GM12878 (cell line): ENCODE data around the gene DACH1.

Source experiments
- CTCF ChIP-seq, 3 experiments: IDR thresholded peaks in 2 of 3; conservative IDR thresholded peaks in 1 of 3; 2 replicates each; pipeline ENCODE4 v1.5.1; 2011; ENCODE audit warnings: low read depth in 3 of 3, low read length in 3 of 3, mild to moderate bottlenecking in 3 of 3, control low read depth in 2 of 3, moderate library complexity in 2 of 3, inconsistent platforms in 1 of 3, mixed read lengths in 1 of 3; ENCODE audit not compliant: control insufficient read depth in 2 of 3, insufficient read depth in 1 of 3; ENCODE audit errors: extremely low read depth in 1 of 3
- EED ChIP-seq: sonication (generic); IDR thresholded peaks from 2 replicates; pipeline ENCODE4 v1.6.1; 2016; ENCODE audit warnings: antibody characterized with exemption, low read depth
- IKZF2 ChIP-seq, 2 experiments: fragments of 450-650 bp; IDR thresholded peaks; 2 replicates each; pipeline ENCODE4 v1.6.1; 2017; ENCODE audit warnings: mild to moderate bottlenecking in 2 of 2, moderate library complexity in 2 of 2
- JUND ChIP-seq: IDR thresholded peaks from 2 replicates; pipeline ENCODE4 v1.6.1; 2012; ENCODE audit warnings: low read depth, mild to moderate bottlenecking, low read length, improper control_type of control experiment, moderate library complexity
- NFYB ChIP-seq: IDR thresholded peaks from 2 replicates; pipeline ENCODE4 v1.6.1; 2011; ENCODE audit warnings: low read depth, mild to moderate bottlenecking, low read length, improper control_type of control experiment, moderate library complexity; ENCODE audit not compliant: insufficient read depth
- POLR2AphosphoS5 ChIP-seq: IDR thresholded peaks from 2 replicates; pipeline ENCODE4 v1.6.1; 2011; ENCODE audit warnings: mild to moderate bottlenecking, low read length, inconsistent platforms

DNA sequence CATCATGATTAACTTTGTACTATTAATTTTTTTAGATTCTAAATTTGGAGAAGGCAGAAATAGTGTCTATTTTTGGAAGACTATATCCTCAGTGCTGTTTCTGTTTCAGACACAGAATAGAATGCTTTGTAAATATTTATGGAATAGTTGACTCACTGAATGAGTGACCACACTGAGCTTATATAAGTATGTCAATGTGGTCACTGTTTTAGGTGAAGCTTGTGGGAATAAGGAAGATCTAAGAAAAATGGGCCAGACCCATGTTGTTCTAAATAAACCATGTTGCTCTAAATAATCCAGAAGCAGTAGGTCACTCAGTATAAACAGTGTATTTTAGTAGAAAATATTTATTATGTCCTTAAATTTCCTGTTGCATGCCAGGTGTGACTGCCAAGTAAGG, 45.5 kb upstream of the DACH1 start:
- TF ChIP-seq JUND (no peak), NFYB (no peak), EED (no peak), POLR2AphosphoS5 (no peak), CTCF (IDR thresholded peaks at IDR 0.05 in 2 of 3, conservative IDR thresholded peaks at IDR 0.05 in 1 of 3; ENCODE audit: control insufficient read depth in 2 of 3, extremely low read depth in 1 of 3, insufficient read depth in 1 of 3, low read depth in 3 of 3, low read length in 3 of 3) (no peak), IKZF2 (IDR thresholded peaks at IDR 0.05) (no peak)
